GM23338 (cell line): Measurements from ENCODE around the gene PPAN. TPM values are rescaled to one million over a fixed set of nuclear protein-coding genes. Genes with fewer than 3 reads are reported as not detected.

ENCODE experiments used
- ATAC-seq: fragments of 200-7000 bp; cut with Tn5 transposase; 3 replicates; pipeline ENCODE4 v1.9.1; 2020
- DNase-seq: peaks from one replicate; pipeline ENCODE4 v3.0.0-alpha.2; 2015; ENCODE audit warnings: low spot score
- H2AFZ ChIP-seq: fragments of 200-600 bp; sonication (generic); 2 replicates; pipeline ENCODE4 v1.8.0; 2016; ENCODE audit warnings: antibody characterized with exemption, mild to moderate bottlenecking, moderate library complexity
- H3F3A ChIP-seq: fragments of 200-600 bp; sonication (generic); replicated peaks from 2 replicates; pipeline ENCODE4 v1.8.0; 2017; ENCODE audit warnings: antibody characterized with exemption, mixed run types, low read depth
- H3K27ac ChIP-seq: fragments of 200-600 bp; sonication (generic); 2 replicates; pipeline ENCODE4 v1.6.1; 2016; ENCODE audit warnings: low read depth
- H3K27me3 ChIP-seq: fragments of 200-600 bp; sonication (generic); 2 replicates; pipeline ENCODE4 v1.8.0; 2016; ENCODE audit warnings: mild to moderate bottlenecking, mixed run types, moderate library complexity; ENCODE audit not compliant: insufficient read depth
- H3K36me3 ChIP-seq: fragments of 200-600 bp; sonication (generic); 2 replicates; pipeline ENCODE4 v1.8.0; 2016; ENCODE audit warnings: mild to moderate bottlenecking; ENCODE audit not compliant: insufficient read depth
- H3K4me1 ChIP-seq: fragments of 200-600 bp; sonication (generic); 2 replicates; pipeline ENCODE4 v1.8.0; 2016; ENCODE audit warnings: mild to moderate bottlenecking, moderate library complexity; ENCODE audit not compliant: insufficient read depth
- H3K4me2 ChIP-seq: fragments of 200-600 bp; sonication (generic); 2 replicates; pipeline ENCODE4 v1.7.1; 2017; ENCODE audit warnings: mixed run types
- H3K4me3 ChIP-seq: fragments of 200-600 bp; sonication (generic); 2 replicates; pipeline ENCODE4 v1.6.1; 2016; ENCODE audit warnings: mixed run types
- H3K79me2 ChIP-seq: fragments of 200-600 bp; sonication (generic); replicated peaks from 2 replicates; pipeline ENCODE4 v1.8.0; 2017; ENCODE audit warnings: mild to moderate bottlenecking; ENCODE audit not compliant: insufficient read depth
- H3K9me2 ChIP-seq: fragments of 200-600 bp; sonication (generic); 2 replicates; pipeline ENCODE4 v1.8.0; 2017; ENCODE audit not compliant: insufficient read depth
- H4K20me1 ChIP-seq: fragments of 200-600 bp; sonication (generic); replicated peaks from 2 replicates; pipeline ENCODE4 v1.8.0; 2017; ENCODE audit warnings: mild to moderate bottlenecking; ENCODE audit not compliant: insufficient read depth
- H3K27ac Mint-ChIP-seq: 2 replicates; pipeline ENCODE4 v1.8.0; 2020; ENCODE audit warnings: inconsistent platforms, mild to moderate bottlenecking, moderate library complexity, mixed read lengths
- H3K27me3 Mint-ChIP-seq: 3 replicates; pipeline ENCODE4 v1.8.0; 2022; ENCODE audit warnings: low read depth, mild to moderate bottlenecking, moderate library complexity, mixed read lengths, inconsistent platforms; ENCODE audit not compliant: insufficient read depth, poor library complexity
- H3K36me3 Mint-ChIP-seq: 3 replicates; pipeline ENCODE4 v1.8.0; 2021; ENCODE audit warnings: low read depth, mild to moderate bottlenecking, inconsistent platforms, moderate library complexity, mixed read lengths
- H3K4me1 Mint-ChIP-seq: 3 replicates; pipeline ENCODE4 v1.8.0; 2020; ENCODE audit warnings: mild to moderate bottlenecking, inconsistent platforms, mixed read lengths
- H3K4me3 Mint-ChIP-seq: 3 replicates; pipeline ENCODE4 v1.8.0; 2021; ENCODE audit warnings: moderate library complexity, mild to moderate bottlenecking, inconsistent platforms, mixed read lengths
- H3K9me3 Mint-ChIP-seq: 3 replicates; pipeline ENCODE4 v1.8.0; 2020; ENCODE audit warnings: moderate library complexity, mild to moderate bottlenecking, inconsistent platforms, mixed read lengths
- CREB1 ChIP-seq: fragments of 250-450 bp; sonication (Bioruptor Pico); IDR thresholded peaks from 2 replicates; pipeline ENCODE4 v1.5.0; 2020; ENCODE audit warnings: low read depth, mild to moderate bottlenecking, moderate library complexity
- EZH2 ChIP-seq: fragments of 200-600 bp; sonication (generic); IDR thresholded peaks from one replicate; pipeline ENCODE4 v1.8.0; 2017; ENCODE audit warnings: antibody characterized with exemption, mild to moderate bottlenecking, low read depth; ENCODE audit not compliant: unreplicated experiment
- EZH2phosphoT487 ChIP-seq: fragments of 200-600 bp; sonication (generic); IDR thresholded peaks from one replicate; pipeline ENCODE4 v1.8.1; 2018; ENCODE audit warnings: antibody characterized with exemption; ENCODE audit not compliant: unreplicated experiment
- JUNB ChIP-seq: IDR thresholded peaks from one replicate; pipeline ENCODE4 v1.6.1; 2016; ENCODE audit warnings: antibody characterized with exemption; ENCODE audit not compliant: unreplicated experiment
- NANOG ChIP-seq: IDR thresholded peaks from 2 replicates; pipeline ENCODE4 v1.6.1; 2016; ENCODE audit warnings: antibody characterized with exemption, borderline replicate concordance
- POLR2AphosphoS5 ChIP-seq: IDR thresholded peaks from 2 replicates; pipeline ENCODE4 v1.6.1; 2016; ENCODE audit warnings: antibody characterized with exemption, low read depth
- REST ChIP-seq: IDR thresholded peaks from one replicate; pipeline ENCODE4 v1.6.1; 2018; ENCODE audit warnings: antibody characterized with exemption; ENCODE audit not compliant: unreplicated experiment
- STAT1 ChIP-seq: IDR thresholded peaks from one replicate; pipeline ENCODE4 v1.6.1; 2016; ENCODE audit warnings: antibody characterized with exemption; ENCODE audit not compliant: unreplicated experiment
- ZNF114 ChIP-seq: fragments of 250-450 bp; sonication (Bioruptor Pico); IDR thresholded peaks from 2 replicates; pipeline ENCODE4 v1.5.0; 2020; ENCODE audit warnings: mild to moderate bottlenecking, moderate library complexity
- ZNF331 ChIP-seq: fragments of 250-450 bp; sonication (Bioruptor Pico); IDR thresholded peaks from 2 replicates; pipeline ENCODE4 v1.5.0; 2020; ENCODE audit warnings: low read depth, mild to moderate bottlenecking, moderate library complexity
- ZNF462 ChIP-seq: fragments of 250-450 bp; sonication (Bioruptor Pico); IDR thresholded peaks from 2 replicates; pipeline ENCODE4 v1.5.0; 2020; ENCODE audit warnings: mild to moderate bottlenecking, moderate library complexity
- polyA plus RNA-seq: library from polyadenylated mRNA; unstranded; fragments of >200 nt; fragmentation: Nextera tagmentation; extraction: Ambion mirVana; gene quantifications from 2 replicates; pipeline ENCODE4 v1.2.1, GENCODE V29; 2016
- total RNA-seq: library from RNA; depleted of rRNA; stranded (reverse); fragments of >200 nt; shearing (Covaris generic); gene quantifications from 2 replicates; pipeline ENCODE4 v1.2.3, GENCODE V29; 2014
- TF ChIP-seq, protein P1 (sequence below), 2 experiments: fragments of 200-600 bp in 1 of 2; sonication (generic) in 1 of 2; conservative IDR thresholded peaks; 2 replicates each; pipeline versions ENCODE4 v1.5.1 to v1.6.1; 2016 to 2017; ENCODE audit warnings: antibody characterized with exemption in 2 of 2, low read depth in 2 of 2, mild to moderate bottlenecking in 2 of 2, moderate library complexity in 1 of 2
- TF ChIP-seq, protein P2 (sequence below): IDR thresholded peaks from 2 replicates; pipeline ENCODE4 v1.6.1; 2016; ENCODE audit warnings: antibody characterized with exemption

The PPAN gene
- total and polyA plus RNA-seq, 2 experiments from 2014 or later = 71.8 to 81.9 TPM

DNA sequence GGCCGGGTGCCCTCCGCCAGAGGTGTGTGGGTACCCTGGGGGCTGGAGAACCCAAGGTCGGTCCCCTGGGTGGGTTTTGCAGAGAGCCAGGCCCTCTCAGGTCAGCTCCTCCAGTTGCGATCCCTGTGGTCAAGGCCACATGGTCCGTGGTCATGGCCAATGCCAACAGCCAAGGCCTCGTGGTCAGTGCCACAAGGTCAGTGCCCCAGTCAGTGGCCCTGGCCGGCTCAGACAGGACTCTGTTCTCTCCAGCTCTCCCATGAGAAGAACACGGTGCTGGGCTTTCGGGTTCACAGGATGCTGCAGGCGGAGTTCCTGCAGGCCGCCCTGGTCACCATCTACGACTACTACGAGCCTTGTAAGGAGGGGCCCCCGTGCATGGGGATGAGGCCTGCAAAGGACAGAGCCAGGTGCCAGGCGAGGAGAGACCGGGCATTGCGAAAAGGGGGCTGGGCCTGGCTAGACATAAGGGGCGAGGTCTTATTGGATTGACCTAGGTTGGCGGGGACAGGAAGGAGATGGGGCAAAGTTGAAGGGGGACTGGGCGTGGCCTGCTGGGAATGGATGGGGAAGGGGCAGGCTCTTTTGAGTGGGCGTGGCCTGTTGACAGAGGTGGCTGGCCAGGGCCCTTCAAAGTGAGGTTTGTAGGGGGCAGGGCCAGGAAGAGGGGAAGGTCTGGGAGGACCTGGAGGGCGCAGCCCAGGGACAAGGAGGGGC is 35.3 kb upstream of the PPAN start:
- TF ChIP-seq ZNF114 (no peak), REST (no peak), EZH2 (no peak), JUNB (no peak), NANOG (no peak), ZNF331 (CRISPR knock-in tag) (no peak), POLR2AphosphoS5 (no peak), ZNF462 (CRISPR knock-in tag) (no peak), CREB1 (CRISPR knock-in tag) (no peak), EZH2phosphoT487 (no peak), STAT1 (no peak)
- TF ChIP-seq, protein P1, sequence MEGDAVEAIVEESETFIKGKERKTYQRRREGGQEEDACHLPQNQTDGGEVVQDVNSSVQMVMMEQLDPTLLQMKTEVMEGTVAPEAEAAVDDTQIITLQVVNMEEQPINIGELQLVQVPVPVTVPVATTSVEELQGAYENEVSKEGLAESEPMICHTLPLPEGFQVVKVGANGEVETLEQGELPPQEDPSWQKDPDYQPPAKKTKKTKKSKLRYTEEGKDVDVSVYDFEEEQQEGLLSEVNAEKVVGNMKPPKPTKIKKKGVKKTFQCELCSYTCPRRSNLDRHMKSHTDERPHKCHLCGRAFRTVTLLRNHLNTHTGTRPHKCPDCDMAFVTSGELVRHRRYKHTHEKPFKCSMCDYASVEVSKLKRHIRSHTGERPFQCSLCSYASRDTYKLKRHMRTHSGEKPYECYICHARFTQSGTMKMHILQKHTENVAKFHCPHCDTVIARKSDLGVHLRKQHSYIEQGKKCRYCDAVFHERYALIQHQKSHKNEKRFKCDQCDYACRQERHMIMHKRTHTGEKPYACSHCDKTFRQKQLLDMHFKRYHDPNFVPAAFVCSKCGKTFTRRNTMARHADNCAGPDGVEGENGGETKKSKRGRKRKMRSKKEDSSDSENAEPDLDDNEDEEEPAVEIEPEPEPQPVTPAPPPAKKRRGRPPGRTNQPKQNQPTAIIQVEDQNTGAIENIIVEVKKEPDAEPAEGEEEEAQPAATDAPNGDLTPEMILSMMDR (conservative IDR thresholded peaks at IDR 0.05; ENCODE audit: low read depth in 2 of 2) = no peak
- TF ChIP-seq, protein P2, sequence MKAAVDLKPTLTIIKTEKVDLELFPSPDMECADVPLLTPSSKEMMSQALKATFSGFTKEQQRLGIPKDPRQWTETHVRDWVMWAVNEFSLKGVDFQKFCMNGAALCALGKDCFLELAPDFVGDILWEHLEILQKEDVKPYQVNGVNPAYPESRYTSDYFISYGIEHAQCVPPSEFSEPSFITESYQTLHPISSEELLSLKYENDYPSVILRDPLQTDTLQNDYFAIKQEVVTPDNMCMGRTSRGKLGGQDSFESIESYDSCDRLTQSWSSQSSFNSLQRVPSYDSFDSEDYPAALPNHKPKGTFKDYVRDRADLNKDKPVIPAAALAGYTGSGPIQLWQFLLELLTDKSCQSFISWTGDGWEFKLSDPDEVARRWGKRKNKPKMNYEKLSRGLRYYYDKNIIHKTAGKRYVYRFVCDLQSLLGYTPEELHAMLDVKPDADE = no peak
- Mint-ChIP-seq H3K4me1 (peaks cover 8% of the 10 kb centered on the region), H3K27ac (no peak overlapping the region), H3K9me3 (peaks cover 26% of the 10 kb centered on the region), H3K36me3 (peaks cover 6% of the 10 kb centered on the region; the same call in 1 of the 3 replicates), H3K27me3 (peaks cover 11% of the 10 kb centered on the region), H3K4me3 (no peak overlapping the region)
- no peaks in the 10 kb centered on the region for H3F3A ChIP-seq
- DNase-seq = peak; percentile 95
- H3K36me3 ChIP-seq = no peaks in the 10 kb centered on the region
- H3K79me2 ChIP-seq = no peaks in the 10 kb centered on the region
- H3K9me2 ChIP-seq = peaks cover 5% of the 10 kb centered on the region; the same call in 1 of the 2 replicates
- ATAC-seq = peak; percentile 94
- 0 out of 2 replicates have a peak overlapping the region, but pooled peaks have one; percentile 64 for H3K4me2 ChIP-seq
- peak overlapping the region; percentile 78; the same call in 1 of the 2 replicates for H2AFZ ChIP-seq
- 0 out of 2 replicates have a peak, but pooled peaks cover 6% of the 10 kb centered on the region for H3K4me1 ChIP-seq
- H3K27me3 ChIP-seq = no peaks in the 10 kb centered on the region
- no peaks in the 10 kb centered on the region for H4K20me1 ChIP-seq
- no peak overlapping the region for H3K27ac ChIP-seq
- H3K4me3 ChIP-seq = no peak overlapping the region
